GM19035 (cell line): ENCODE measurements around the gene TTC34.
"Not testable (repeated sequence)": the region's sequence is repeated elsewhere in the genome, so short reads cannot be mapped to it uniquely, and the experiment has no call there.

Experiments used
- ATAC-seq: cut with Tn5 transposase; IDR thresholded peaks from one replicate; pipeline ENCODE4 v1.9.1; 2021; ENCODE audit not compliant: unreplicated experiment

The TTC34 gene

GRCh38 chr1:2684878-2685277 lies 116.6 kb downstream of the TTC34 start:
- ATAC-seq: not testable (repeated sequence)

DNA sequence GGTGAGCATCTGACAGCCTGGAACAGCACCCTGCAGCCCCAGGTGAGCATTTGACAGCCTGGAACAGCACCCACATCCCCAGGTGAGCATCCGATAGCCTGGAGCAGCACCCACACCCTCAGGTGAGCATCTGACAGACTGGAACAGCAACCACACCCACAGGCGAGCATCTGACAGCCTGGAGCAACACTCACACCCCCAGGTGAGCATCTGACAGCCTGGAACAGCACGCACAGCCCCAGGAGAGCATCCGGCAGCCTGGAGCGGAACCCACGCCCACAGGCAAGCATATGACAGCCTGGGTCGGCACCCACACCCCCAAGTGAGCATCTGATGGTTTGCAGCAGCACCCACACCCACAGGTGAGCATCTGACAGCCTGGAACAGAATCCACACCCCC lies 117.5 kb downstream of the TTC34 start:
- not testable (repeated sequence) for ATAC-seq

- not testable (repeated sequence) for ATAC-seq
Measured at GRCh38 chr1:2683321-2683741, 118.2 kb downstream of the TTC34 start.

DNA sequence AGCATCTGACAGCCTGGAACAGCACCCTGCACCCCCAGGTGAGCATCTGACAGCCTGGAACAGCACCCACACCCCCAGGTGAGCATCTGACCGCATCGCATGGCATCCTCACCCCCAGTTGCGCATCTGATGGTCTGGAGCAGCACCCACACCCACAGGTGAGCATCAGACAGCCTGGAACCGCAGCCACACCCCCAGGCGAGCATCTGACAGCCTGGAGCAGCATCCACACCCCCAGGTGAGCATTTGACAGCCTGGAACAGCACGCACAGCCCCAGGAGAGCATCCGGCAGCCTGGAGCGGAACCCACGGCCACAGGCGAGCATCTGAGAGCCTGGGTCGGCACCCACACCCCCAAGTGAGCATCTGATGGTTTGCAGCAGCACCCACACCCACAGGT lies 118.6 kb downstream of the TTC34 start:
- ATAC-seq: not testable (repeated sequence)

- ATAC-seq: not testable (repeated sequence)
Measured at GRCh38 chr1:2676726-2677125, 124.8 kb downstream of the TTC34 start.

DNA sequence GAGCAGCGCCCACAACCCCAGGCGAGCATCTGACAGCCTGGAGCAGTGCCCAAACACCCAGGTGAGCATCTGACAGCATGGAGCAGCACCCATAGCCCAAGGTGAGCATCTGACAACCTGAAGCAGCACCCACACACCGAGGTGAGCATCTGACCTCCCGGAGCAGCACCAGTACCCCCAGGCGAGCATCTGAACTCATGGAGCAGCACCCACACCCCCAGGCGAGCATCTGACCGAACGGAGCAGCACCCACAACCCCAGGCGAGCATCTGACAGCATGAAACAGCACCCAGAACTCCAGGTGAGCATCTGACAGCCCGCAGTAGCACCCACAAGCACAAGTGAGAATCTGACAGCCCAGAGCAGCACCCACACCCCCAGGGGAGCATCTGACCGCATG lies 129.8 kb downstream of the TTC34 start:
- not testable (repeated sequence) for ATAC-seq

DNA sequence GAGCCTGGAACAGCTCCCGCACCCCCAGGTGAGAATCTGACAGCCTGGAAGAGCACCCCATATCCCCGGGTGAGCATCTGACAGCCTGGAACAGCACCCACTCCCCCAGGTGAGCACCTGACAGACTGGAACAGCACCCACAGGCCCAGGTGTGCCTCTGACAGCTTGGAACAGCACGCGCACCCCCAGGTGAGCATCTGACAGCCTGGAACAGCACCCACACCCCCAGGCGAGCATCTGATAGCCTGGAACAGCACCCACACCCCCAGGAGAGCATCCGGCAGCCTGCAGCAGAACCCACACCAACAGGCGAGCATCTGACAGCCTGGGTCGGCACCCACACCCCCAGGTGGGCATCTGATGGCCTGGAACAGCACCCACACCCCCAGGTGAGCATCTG lies 141.7 kb downstream of the TTC34 start:
- ATAC-seq: not testable (repeated sequence)

- not testable (repeated sequence) for ATAC-seq
Measured at GRCh38 chr1:2657909-2658308, 143.6 kb downstream of the TTC34 start.

- not testable (repeated sequence) for ATAC-seq
Measured at GRCh38 chr1:2657124-2657523, 144.4 kb downstream of the TTC34 start.

- ATAC-seq: not testable (repeated sequence)
Measured at GRCh38 chr1:2655598-2656434, 145.7 kb downstream of the TTC34 start.

DNA sequence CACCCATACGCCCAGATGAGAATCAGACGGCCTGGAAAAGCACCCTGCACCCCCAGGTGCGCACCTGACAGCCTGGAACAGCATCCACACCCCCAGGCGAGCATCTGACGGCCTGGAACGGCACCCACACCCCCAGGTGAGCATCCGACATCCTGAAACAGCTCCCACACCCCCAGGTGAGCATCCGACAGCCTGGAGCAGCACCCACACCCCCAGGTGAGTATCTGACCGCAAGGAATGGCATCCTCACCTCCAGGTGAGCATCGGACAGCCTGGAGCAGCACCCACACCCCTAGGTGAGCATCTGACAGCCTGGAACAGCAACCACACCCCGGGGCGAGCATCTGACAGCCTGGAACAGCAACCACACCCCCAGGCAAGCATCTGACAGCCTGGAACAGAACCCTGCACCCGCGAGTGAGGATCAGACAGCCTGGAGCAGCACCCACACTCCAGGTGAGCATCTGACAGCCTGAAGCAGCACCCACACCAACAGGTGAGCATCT lies 147.0 kb downstream of the TTC34 start:
- ATAC-seq: not testable (repeated sequence)

GRCh38 chr1:2653741-2654442 lies 147.6 kb downstream of the TTC34 start:
- not testable (repeated sequence) for ATAC-seq

DNA sequence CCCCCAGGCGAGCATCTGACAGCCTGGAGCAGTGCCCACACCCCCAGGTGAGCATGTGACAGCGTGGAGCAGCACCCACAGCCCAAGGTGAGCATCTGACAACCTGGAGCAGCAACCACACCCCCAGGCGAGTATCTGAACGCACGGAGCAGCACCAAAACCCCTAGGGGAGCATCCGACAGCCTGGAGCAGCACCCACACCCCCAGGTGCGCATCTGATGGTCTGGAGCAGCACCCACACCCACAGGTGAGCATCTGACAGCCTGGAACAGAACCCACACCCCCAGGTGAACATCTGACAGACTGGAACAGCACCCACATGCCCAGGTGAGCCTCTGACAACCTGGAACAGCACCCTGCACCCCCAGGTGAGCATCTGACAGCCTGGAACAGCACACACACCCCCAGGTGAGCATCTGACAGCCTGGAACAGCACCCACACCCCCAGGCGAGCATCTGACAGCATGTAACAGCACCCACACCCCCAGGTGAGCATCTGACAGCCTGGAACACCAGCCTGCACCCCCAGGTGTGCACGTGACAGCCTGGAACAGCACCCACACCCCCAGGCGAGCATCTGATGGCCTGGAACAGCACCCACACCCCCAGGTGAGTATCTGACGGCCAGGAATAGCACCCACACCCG lies 148.4 kb downstream of the TTC34 start:
- ATAC-seq: not testable (repeated sequence)

GRCh38 chr1:2652152-2652925 lies 149.2 kb downstream of the TTC34 start:
- not testable (repeated sequence) for ATAC-seq

- ATAC-seq: no peak
Measured at GRCh38 chr1:2650967-2651645, 150.4 kb downstream of the TTC34 start.

GRCh38 chr1:2646837-2647236 lies 154.7 kb downstream of the TTC34 start:
- no peak for ATAC-seq

- ATAC-seq: no peak
Measured at GRCh38 chr1:2645776-2646175, 155.7 kb downstream of the TTC34 start.

DNA sequence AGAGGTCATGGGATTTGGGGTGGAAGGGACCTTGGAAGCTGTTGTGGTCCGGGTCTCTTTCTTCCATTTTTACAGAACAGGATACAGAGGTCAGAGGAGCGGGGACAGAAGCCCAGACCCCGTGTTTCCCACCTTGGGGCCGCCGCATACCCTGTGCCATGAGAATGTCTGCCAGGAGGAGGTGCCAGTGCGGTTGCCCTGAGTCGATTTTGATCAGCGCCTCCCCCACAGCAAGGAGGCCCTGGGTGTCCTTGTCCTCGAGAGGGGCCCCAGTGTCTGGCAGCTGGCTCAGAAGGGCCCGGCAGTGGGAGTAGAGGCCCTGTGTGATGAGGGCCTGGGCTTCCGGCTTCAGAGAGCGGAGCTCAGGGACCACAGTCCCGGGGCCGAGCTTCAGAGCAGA lies 156.3 kb downstream of the TTC34 start:
- no peak for ATAC-seq

GRCh38 chr1:2644591-2645101 lies 156.8 kb downstream of the TTC34 start:
- ATAC-seq: no peak

GRCh38 chr1:2644171-2644570 lies 157.3 kb downstream of the TTC34 start:
- ATAC-seq: no peak
